T-helper 1 cell (primary cell): ENCODE measurements around the gene COPS7B.

ENCODE experiments used
- DNase-seq, 5 donors: peaks; one replicate each; pipeline ENCODE4 v3.0.0-alpha.2; 2012 to 2020

COPS7B gene

GRCh38 chr2:231785822-231786176 is 446 bp upstream of the COPS7B start:
- DNase-seq: no peak

GRCh38 chr2:231786917-231787292 is 660 bp downstream of the COPS7B start:
- no peak for DNase-seq

GRCh38 chr2:231791107-231791506 is 4.9 kb downstream of the COPS7B start:
- no peak for DNase-seq

GRCh38 chr2:231794383-231794782 is 8.1 kb downstream of the COPS7B start:
- no peak for DNase-seq

- DNase-seq: no peak
These were observed 9.5 kb downstream of the COPS7B start for GRCh38 chr2:231795525-231796327.

- peak in 2 of 5 donors; percentile 13 to 38 for DNase-seq
These were observed 14.3 kb downstream of the COPS7B start for GRCh38 chr2:231800493-231801091.

- no peak for DNase-seq
These were observed 17.4 kb downstream of the COPS7B start for GRCh38 chr2:231803501-231804138.

- no peak for DNase-seq
These were observed 20.8 kb downstream of the COPS7B start for GRCh38 chr2:231807020-231807419.

- no peak for DNase-seq
These were observed 24.7 kb downstream of the COPS7B start for GRCh38 chr2:231810905-231811304.

GRCh38 chr2:231816327-231817026 is 30.2 kb downstream of the COPS7B start:
- DNase-seq: no peak

- no peak for DNase-seq
These were observed 33.3 kb downstream of the COPS7B start for GRCh38 chr2:231819447-231820042.

GRCh38 chr2:231820786-231821303 is 34.6 kb downstream of the COPS7B start:
- no peak for DNase-seq

- no peak for DNase-seq
These were observed 35.7 kb downstream of the COPS7B start for GRCh38 chr2:231821908-231822307.

GRCh38 chr2:231853105-231853504 is 66.9 kb downstream of the COPS7B start:
- no peak for DNase-seq

GRCh38 chr2:231854616-231855125 is 68.4 kb downstream of the COPS7B start:
- no peak for DNase-seq

GRCh38 chr2:231856959-231857358 is 70.7 kb downstream of the COPS7B start:
- DNase-seq: no peak
